Coronary artery (tissue), 2 donors: ENCODE data around the gene UNK.
"Not testable (repeated sequence)": the region's sequence is repeated elsewhere in the genome, so short reads cannot be mapped to it uniquely, and the experiment has no call there.

ENCODE experiments used
- DNase-seq: peaks from one replicate; pipeline ENCODE4 v3.0.0-alpha.2; 2017; ENCODE audit warnings: low spot score
- H3K27ac ChIP-seq, 2 donors: fragments of 200-600 bp; sonication (generic); one replicate each; pipeline ENCODE4 v1.5.1; 2016 to 2019
- H3K4me3 ChIP-seq: fragments of 200-600 bp; sonication (generic); 2 replicates; pipeline ENCODE4 v1.5.1; 2016; ENCODE audit warnings: mild to moderate bottlenecking, moderate library complexity
- CTCF ChIP-seq: fragments of 200-600 bp; sonication (generic); IDR thresholded peaks from one replicate; pipeline ENCODE4 v1.5.1; 2019; ENCODE audit warnings: antibody characterized with exemption

The UNK gene

GRCh38 chr17:75774991-75775668, 9.5 kb upstream of the UNK start:
- Histone ChIP-seq H3K27ac (peak overlapping the region; percentile 35 to 52), H3K4me3 (peak overlapping the region; percentile 92)
- DNase-seq, result peak; percentile 75
- no peak for TF ChIP-seq CTCF

- peak overlapping the region; percentile 92 for H3K4me3 ChIP-seq
- H3K27ac ChIP-seq, result peak overlapping the region in 1 of 2 donors; percentile 52
- no peak for TF ChIP-seq CTCF
- DNase-seq, result no peak
Observed at GRCh38 chr17:75776386-75777295, 8.0 kb upstream of the UNK start.

GRCh38 chr17:75777296-75777922, 7.2 kb upstream of the UNK start:
- no peak for TF ChIP-seq CTCF
- Histone ChIP-seq H3K27ac (peak overlapping the region in 1 of 2 donors; percentile 52), H3K4me3 (peak overlapping the region; percentile 92)
- no peak for DNase-seq

GRCh38 chr17:75778066-75778860, 6.3 kb upstream of the UNK start:
- peak overlapping the region; percentile 98 to 99 for H3K27ac ChIP-seq
- peak overlapping the region; percentile 92 for H3K4me3 ChIP-seq
- DNase-seq, result not testable (repeated sequence)

GRCh38 chr17:75778861-75779249, 5.8 kb upstream of the UNK start:
- TF ChIP-seq CTCF, result peak; percentile 35
- Histone ChIP-seq H3K27ac (peak overlapping the region; percentile 98 to 99), H3K4me3 (peak overlapping the region; percentile 92)
- no peak for DNase-seq

- Histone ChIP-seq H3K4me3 (peak overlapping the region; percentile 92), H3K27ac (peak overlapping the region; percentile 98 to 99)
- no peak for TF ChIP-seq CTCF
- peak; percentile 99 for DNase-seq
Observed at GRCh38 chr17:75779250-75779986, 5.2 kb upstream of the UNK start.
